ENCODE measurements around the gene CFAP53. TPM values are rescaled to one million over a fixed set of nuclear protein-coding genes. Genes with fewer than 3 reads are reported as not detected.

CFAP53 gene
- polyA plus RNA-seq, 1 of the 3 experiments (the other 2 are of a cell fraction) = 1.6 TPM

DNA sequence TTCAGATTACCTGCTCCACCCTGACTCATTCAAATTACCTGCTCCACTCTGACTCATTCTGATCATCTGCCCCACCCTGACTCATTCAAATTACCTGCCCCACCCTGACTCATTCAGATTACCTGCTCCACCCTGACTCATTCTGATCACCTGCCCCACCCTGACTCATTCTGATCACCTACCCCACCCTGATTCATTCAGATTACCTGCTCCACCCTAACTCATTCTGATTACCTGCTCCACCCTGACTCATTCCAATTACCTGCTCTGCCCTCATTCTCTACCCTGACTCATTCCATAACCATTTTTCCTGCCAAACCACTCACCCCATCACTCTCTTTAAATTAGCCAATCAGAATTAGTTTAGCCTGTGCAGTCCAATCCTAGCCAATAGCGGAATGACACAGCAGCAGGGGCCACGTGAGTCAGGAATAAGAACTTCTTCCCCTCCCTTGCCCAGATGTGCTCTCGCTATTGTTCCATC lies 26.2 kb downstream of the CFAP53 start:
- WGBS (ENCODE audit: low lambda C conversion rate) = 42% methylated on average over 3 of the region's 3 CpGs
- POLR2A ChIA-PET = no interaction called here

GRCh38 chr18:50232419-50232818 lies 33.9 kb downstream of the CFAP53 start:
- Histone ChIP-seq H3K4me2 (no peak overlapping the region), H3K9me2 (no peaks in the 10 kb centered on the region), H3K27me3 (ENCODE audit: insufficient read depth) (no peaks in the 10 kb centered on the region; the same call in 1 of the 2 replicates), H3K9ac (no peak overlapping the region), H3K9me3 (no peaks in the 10 kb centered on the region), H3K36me3 (replicated peaks in 1 of 2; ENCODE audit: control insufficient read depth in 1 of 2, insufficient read depth in 2 of 2, low read length in 1 of 2) (no peaks in the 10 kb centered on the region), H3F3A (replicated peaks; ENCODE audit: insufficient read depth) (no peaks in the 10 kb centered on the region), H4K20me1 (ENCODE audit: insufficient read depth) (no peaks in the 10 kb centered on the region), H3K79me2 (ENCODE audit: insufficient read depth) (no peaks in the 10 kb centered on the region), H3K4me1 (ENCODE audit: control insufficient read depth in 1 of 2, insufficient read depth in 2 of 2, low read depth in 1 of 2, low read length in 1 of 2) (no peaks in the 10 kb centered on the region), H2AFZ (ENCODE audit: low read depth) (no peak overlapping the region), H3K4me3 (ENCODE audit: low read depth in 2 of 2, low read length in 1 of 2) (no peak overlapping the region), H3K27ac (ENCODE audit: low read depth in 2 of 2, low read length in 1 of 2) (no peak overlapping the region)
- DNase-seq = no peak
- no peak for TF ChIP-seq CHD2 (IDR thresholded peaks at IDR 0.05; ENCODE audit: low read length, partially characterized antibody)
- no peak for TF ChIP-seq GATA2 (CRISPR knock-in tag; IDR thresholded peaks at IDR 0.05)
- TF ChIP-seq REST (IDR thresholded peaks at IDR 0.05; ENCODE audit: low read depth, low read length) = no peak
- TF ChIP-seq NRF1 (IDR thresholded peaks at IDR 0.05; ENCODE audit: low read depth, low read length) = no peak
- TF ChIP-seq, protein P1, sequence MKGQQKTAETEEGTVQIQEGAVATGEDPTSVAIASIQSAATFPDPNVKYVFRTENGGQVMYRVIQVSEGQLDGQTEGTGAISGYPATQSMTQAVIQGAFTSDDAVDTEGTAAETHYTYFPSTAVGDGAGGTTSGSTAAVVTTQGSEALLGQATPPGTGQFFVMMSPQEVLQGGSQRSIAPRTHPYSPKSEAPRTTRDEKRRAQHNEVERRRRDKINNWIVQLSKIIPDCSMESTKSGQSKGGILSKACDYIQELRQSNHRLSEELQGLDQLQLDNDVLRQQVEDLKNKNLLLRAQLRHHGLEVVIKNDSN (IDR thresholded peaks at IDR 0.05; ENCODE audit: borderline replicate concordance, low read depth) = no peak
- no peak for TF ChIP-seq RXRA (IDR thresholded peaks at IDR 0.05; ENCODE audit: borderline replicate concordance, low read depth)
- ChIA-PET POLR2A (no interaction called here), CTCF (interaction anchor here (0.8 to 0.9 kb wide), 2 partner anchors 14 to 29 kb away, joined by 3 read pairs; no protein-coding TSS in a partner anchor)
- 15% methylated on average over 2 of the region's 2 CpGs for WGBS (ENCODE audit: low lambda C conversion rate)

More for the DNA sequence above, 26.2 kb downstream of the CFAP53 start:
- CTCF ChIA-PET = no interaction called here
- H3K4me2 ChIP-seq = no peak overlapping the region
- H3K9ac ChIP-seq = no peak overlapping the region
- no peak overlapping the region for H3K27ac ChIP-seq (ENCODE audit: low read depth in 2 of 2, low read length in 1 of 2)
- no peaks in the 10 kb centered on the region for H3K9me2 ChIP-seq
- no peaks in the 10 kb centered on the region for H3K79me2 ChIP-seq (ENCODE audit: insufficient read depth)
- H4K20me1 ChIP-seq (ENCODE audit: insufficient read depth) = no peaks in the 10 kb centered on the region
- H3K4me1 ChIP-seq (ENCODE audit: control insufficient read depth in 1 of 2, insufficient read depth in 2 of 2, low read depth in 1 of 2, low read length in 1 of 2) = no peaks in the 10 kb centered on the region
- H3K4me3 ChIP-seq (ENCODE audit: low read depth in 2 of 2, low read length in 1 of 2) = no peak overlapping the region
- H2AFZ ChIP-seq (ENCODE audit: low read depth) = no peak overlapping the region
- no peaks in the 10 kb centered on the region for H3K27me3 ChIP-seq (ENCODE audit: insufficient read depth)
- H3F3A ChIP-seq (replicated peaks; ENCODE audit: insufficient read depth) = no peaks in the 10 kb centered on the region
- DNase-seq = no peak
- TF ChIP-seq ELF1 (IDR thresholded peaks at IDR 0.05) (no peak), RFX5 (IDR thresholded peaks at IDR 0.05; ENCODE audit: low read length) (no peak), NFIC (IDR thresholded peaks at IDR 0.05; ENCODE audit: borderline replicate concordance) (no peak), FOXJ3 (CRISPR knock-in tag; IDR thresholded peaks at IDR 0.05) (no peak), POLR2AphosphoS5 (IDR thresholded peaks at IDR 0.05; ENCODE audit: low read depth, low read length) (no peak), GATA2 (CRISPR knock-in tag; IDR thresholded peaks at IDR 0.05) (no peak), PBX3 (IDR thresholded peaks at IDR 0.05) (no peak), MXI1 (IDR thresholded peaks at IDR 0.05; ENCODE audit: low read depth, low read length) (no peak), TEAD4 (IDR thresholded peaks at IDR 0.05; ENCODE audit: borderline replicate concordance, insufficient read depth) (no peak)
- no peaks in the 10 kb centered on the region for H3K36me3 ChIP-seq (replicated peaks in 1 of 2; ENCODE audit: control insufficient read depth in 1 of 2, insufficient read depth in 2 of 2, low read length in 1 of 2)
- H3K9me3 ChIP-seq = no peaks in the 10 kb centered on the region
